RWPE2 (cell line): ENCODE results near the gene CLIC4.
"Not testable (repeated sequence)": the region's sequence is repeated elsewhere in the genome, so short reads cannot be mapped to it uniquely, and the experiment has no call there.

ENCODE experiments used
- ATAC-seq: fragments of 200-7000 bp; cut with Tn5 transposase; 3 replicates; pipeline ENCODE4 v1.9.1; 2021; ENCODE audit warnings: low read depth
- DNase-seq: peaks from one replicate; pipeline ENCODE4 v3.0.0-alpha.2; 2020; ENCODE audit warnings: low spot score
- H3K27ac ChIP-seq: fragments of 450-650 bp; 2 replicates; pipeline ENCODE4 v1.5.1; 2017; ENCODE audit warnings: mild to moderate bottlenecking; ENCODE audit not compliant: poor library complexity, severe bottlenecking
- H3K27me3 ChIP-seq: fragments of 250-450 bp; sonication (Bioruptor Pico); 2 replicates; pipeline ENCODE4 v1.5.1; 2021; ENCODE audit warnings: mild to moderate bottlenecking, moderate library complexity; ENCODE audit not compliant: insufficient read depth, poor library complexity, severe bottlenecking
- H3K36me3 ChIP-seq: fragments of 250-450 bp; sonication (Bioruptor Pico); 2 replicates; pipeline ENCODE4 v1.5.1; 2020; ENCODE audit warnings: low read depth, mild to moderate bottlenecking, moderate library complexity
- H3K4me1 ChIP-seq: fragments of 250-450 bp; sonication (Bioruptor Pico); 2 replicates; pipeline ENCODE4 v1.5.1; 2021; ENCODE audit warnings: mild to moderate bottlenecking, moderate library complexity; ENCODE audit not compliant: insufficient read depth, poor library complexity, severe bottlenecking
- H3K4me3 ChIP-seq: fragments of 250-450 bp; sonication (Bioruptor Pico); 2 replicates; pipeline ENCODE4 v1.5.1; 2021; ENCODE audit warnings: mild to moderate bottlenecking, moderate library complexity; ENCODE audit not compliant: severe bottlenecking
- H3K9me3 ChIP-seq: fragments of 250-450 bp; sonication (Bioruptor Pico); 2 replicates; pipeline ENCODE4 v1.5.1; 2021; ENCODE audit warnings: mild to moderate bottlenecking, moderate library complexity; ENCODE audit not compliant: severe bottlenecking
- CTCF ChIP-seq: fragments of 450-650 bp; IDR thresholded peaks from one replicate; pipeline ENCODE4 v1.5.1; 2017; ENCODE audit warnings: mild to moderate bottlenecking, moderate library complexity; ENCODE audit not compliant: poor library complexity, severe bottlenecking

Gene CLIC4

GRCh38 chr1:24822887-24823286, 77.6 kb downstream of the CLIC4 start:
- peaks cover 21% of the 10 kb centered on the region; the same call in 1 of the 2 replicates for H3K36me3 ChIP-seq
- H3K4me1 ChIP-seq: peaks cover 5% of the 10 kb centered on the region
- no peak for TF ChIP-seq CTCF

GRCh38 chr1:24823486-24823885, 78.2 kb downstream of the CLIC4 start:
- H3K27ac ChIP-seq, H3K4me3 ChIP-seq, H3K4me1 ChIP-seq, DNase-seq, H3K27me3 ChIP-seq, H3K9me3 ChIP-seq, ATAC-seq: not testable (repeated sequence)
- H3K36me3 ChIP-seq: peaks cover 21% of the 10 kb centered on the region; the same call in 1 of the 2 replicates

More at GRCh38 chr1:24822887-24823286, 77.6 kb downstream of the CLIC4 start:
- DNase-seq: no peak
- ATAC-seq: no peak
- Histone ChIP-seq H3K27me3 (no peaks in the 10 kb centered on the region), H3K4me3 (no peak overlapping the region), H3K27ac (no peak overlapping the region), H3K9me3 (no peaks in the 10 kb centered on the region)

GRCh38 chr1:24825174-24825573, 79.9 kb downstream of the CLIC4 start:
- no peak overlapping the region for H3K4me3 ChIP-seq
- no peaks in the 10 kb centered on the region for H3K27me3 ChIP-seq
- no peak for TF ChIP-seq CTCF
- H3K4me1 ChIP-seq: peaks cover 15% of the 10 kb centered on the region
- no peaks in the 10 kb centered on the region for H3K9me3 ChIP-seq
- H3K27ac ChIP-seq: no peak overlapping the region
- peaks cover 27% of the 10 kb centered on the region for H3K36me3 ChIP-seq
- ATAC-seq (no peak), DNase-seq (no peak)

GRCh38 chr1:24826510-24826909, 81.3 kb downstream of the CLIC4 start:
- TF ChIP-seq CTCF: no peak
- peaks cover 27% of the 10 kb centered on the region for H3K36me3 ChIP-seq
- DNase-seq (no peak), ATAC-seq (no peak)
- no peak overlapping the region for H3K4me3 ChIP-seq
- no peaks in the 10 kb centered on the region for H3K9me3 ChIP-seq
- H3K27me3 ChIP-seq: no peaks in the 10 kb centered on the region
- H3K27ac ChIP-seq: no peak overlapping the region
- H3K4me1 ChIP-seq: peaks cover 16% of the 10 kb centered on the region

GRCh38 chr1:24827379-24828135, 82.3 kb downstream of the CLIC4 start:
- no peak overlapping the region for H3K4me3 ChIP-seq
- peaks cover 16% of the 10 kb centered on the region for H3K4me1 ChIP-seq
- H3K9me3 ChIP-seq: no peaks in the 10 kb centered on the region

More at GRCh38 chr1:24827379-24828135, 82.3 kb downstream of the CLIC4 start:
- DNase-seq (no peak), ATAC-seq (no peak)
- peaks cover 27% of the 10 kb centered on the region for H3K36me3 ChIP-seq
- H3K27me3 ChIP-seq: no peaks in the 10 kb centered on the region
- H3K27ac ChIP-seq: peak overlapping the region; percentile 5
- TF ChIP-seq CTCF: no peak
